GM23338 (cell line): ENCODE measurements around the gene JTB. TPM values are rescaled to one million over a fixed set of nuclear protein-coding genes. Genes with fewer than 3 reads are reported as not detected.
"Not testable (repeated sequence)": the region's sequence is repeated elsewhere in the genome, so short reads cannot be mapped to it uniquely, and the experiment has no call there.

ENCODE experiments used
- ATAC-seq: fragments of 200-7000 bp; cut with Tn5 transposase; 3 replicates; pipeline ENCODE4 v1.9.1; 2020
- DNase-seq: peaks from one replicate; pipeline ENCODE4 v3.0.0-alpha.2; 2015; ENCODE audit warnings: low spot score
- H2AFZ ChIP-seq: fragments of 200-600 bp; sonication (generic); 2 replicates; pipeline ENCODE4 v1.8.0; 2016; ENCODE audit warnings: antibody characterized with exemption, mild to moderate bottlenecking, moderate library complexity
- H3F3A ChIP-seq: fragments of 200-600 bp; sonication (generic); replicated peaks from 2 replicates; pipeline ENCODE4 v1.8.0; 2017; ENCODE audit warnings: antibody characterized with exemption, mixed run types, low read depth
- H3K27ac ChIP-seq: fragments of 200-600 bp; sonication (generic); 2 replicates; pipeline ENCODE4 v1.6.1; 2016; ENCODE audit warnings: low read depth
- H3K27me3 ChIP-seq: fragments of 200-600 bp; sonication (generic); 2 replicates; pipeline ENCODE4 v1.8.0; 2016; ENCODE audit warnings: mild to moderate bottlenecking, mixed run types, moderate library complexity; ENCODE audit not compliant: insufficient read depth
- H3K36me3 ChIP-seq: fragments of 200-600 bp; sonication (generic); 2 replicates; pipeline ENCODE4 v1.8.0; 2016; ENCODE audit warnings: mild to moderate bottlenecking; ENCODE audit not compliant: insufficient read depth
- H3K4me1 ChIP-seq: fragments of 200-600 bp; sonication (generic); 2 replicates; pipeline ENCODE4 v1.8.0; 2016; ENCODE audit warnings: mild to moderate bottlenecking, moderate library complexity; ENCODE audit not compliant: insufficient read depth
- H3K4me2 ChIP-seq: fragments of 200-600 bp; sonication (generic); 2 replicates; pipeline ENCODE4 v1.7.1; 2017; ENCODE audit warnings: mixed run types
- H3K4me3 ChIP-seq: fragments of 200-600 bp; sonication (generic); 2 replicates; pipeline ENCODE4 v1.6.1; 2016; ENCODE audit warnings: mixed run types
- H3K79me2 ChIP-seq: fragments of 200-600 bp; sonication (generic); replicated peaks from 2 replicates; pipeline ENCODE4 v1.8.0; 2017; ENCODE audit warnings: mild to moderate bottlenecking; ENCODE audit not compliant: insufficient read depth
- H3K9me2 ChIP-seq: fragments of 200-600 bp; sonication (generic); 2 replicates; pipeline ENCODE4 v1.8.0; 2017; ENCODE audit not compliant: insufficient read depth
- H4K20me1 ChIP-seq: fragments of 200-600 bp; sonication (generic); replicated peaks from 2 replicates; pipeline ENCODE4 v1.8.0; 2017; ENCODE audit warnings: mild to moderate bottlenecking; ENCODE audit not compliant: insufficient read depth
- H3K27ac Mint-ChIP-seq: 2 replicates; pipeline ENCODE4 v1.8.0; 2020; ENCODE audit warnings: inconsistent platforms, mild to moderate bottlenecking, moderate library complexity, mixed read lengths
- H3K27me3 Mint-ChIP-seq: 3 replicates; pipeline ENCODE4 v1.8.0; 2022; ENCODE audit warnings: low read depth, mild to moderate bottlenecking, moderate library complexity, mixed read lengths, inconsistent platforms; ENCODE audit not compliant: insufficient read depth, poor library complexity
- H3K36me3 Mint-ChIP-seq: 3 replicates; pipeline ENCODE4 v1.8.0; 2021; ENCODE audit warnings: low read depth, mild to moderate bottlenecking, inconsistent platforms, moderate library complexity, mixed read lengths
- H3K4me1 Mint-ChIP-seq: 3 replicates; pipeline ENCODE4 v1.8.0; 2020; ENCODE audit warnings: mild to moderate bottlenecking, inconsistent platforms, mixed read lengths
- H3K4me3 Mint-ChIP-seq: 3 replicates; pipeline ENCODE4 v1.8.0; 2021; ENCODE audit warnings: moderate library complexity, mild to moderate bottlenecking, inconsistent platforms, mixed read lengths
- H3K9me3 Mint-ChIP-seq: 3 replicates; pipeline ENCODE4 v1.8.0; 2020; ENCODE audit warnings: moderate library complexity, mild to moderate bottlenecking, inconsistent platforms, mixed read lengths
- CREB1 ChIP-seq: fragments of 250-450 bp; sonication (Bioruptor Pico); IDR thresholded peaks from 2 replicates; pipeline ENCODE4 v1.5.0; 2020; ENCODE audit warnings: low read depth, mild to moderate bottlenecking, moderate library complexity
- EZH2phosphoT487 ChIP-seq: fragments of 200-600 bp; sonication (generic); IDR thresholded peaks from one replicate; pipeline ENCODE4 v1.8.1; 2018; ENCODE audit warnings: antibody characterized with exemption; ENCODE audit not compliant: unreplicated experiment
- POLR2AphosphoS5 ChIP-seq: IDR thresholded peaks from 2 replicates; pipeline ENCODE4 v1.6.1; 2016; ENCODE audit warnings: antibody characterized with exemption, low read depth
- ZNF331 ChIP-seq: fragments of 250-450 bp; sonication (Bioruptor Pico); IDR thresholded peaks from 2 replicates; pipeline ENCODE4 v1.5.0; 2020; ENCODE audit warnings: low read depth, mild to moderate bottlenecking, moderate library complexity
- polyA plus RNA-seq: library from polyadenylated mRNA; unstranded; fragments of >200 nt; fragmentation: Nextera tagmentation; extraction: Ambion mirVana; gene quantifications from 2 replicates; pipeline ENCODE4 v1.2.1, GENCODE V29; 2016
- total RNA-seq: library from RNA; depleted of rRNA; stranded (reverse); fragments of >200 nt; shearing (Covaris generic); gene quantifications from 2 replicates; pipeline ENCODE4 v1.2.3, GENCODE V29; 2014
- TF ChIP-seq, protein P1 (sequence below): fragments of 250-450 bp; sonication (Bioruptor Pico); IDR thresholded peaks from 2 replicates; pipeline ENCODE4 v1.5.0; 2020; ENCODE audit warnings: mild to moderate bottlenecking, moderate library complexity
- TF ChIP-seq, protein P2 (sequence below): IDR thresholded peaks from one replicate; pipeline ENCODE4 v1.6.1; 2018; ENCODE audit warnings: antibody characterized with exemption; ENCODE audit not compliant: unreplicated experiment
- TF ChIP-seq, protein P3 (sequence below), 2 experiments: fragments of 200-600 bp in 1 of 2; sonication (generic) in 1 of 2; conservative IDR thresholded peaks; 2 replicates each; pipeline versions ENCODE4 v1.5.1 to v1.6.1; 2016 to 2017; ENCODE audit warnings: antibody characterized with exemption in 2 of 2, low read depth in 2 of 2, mild to moderate bottlenecking in 2 of 2, moderate library complexity in 1 of 2

The JTB gene
- total and polyA plus RNA-seq, 2 experiments from 2014 or later: 140 to 208 TPM

DNA sequence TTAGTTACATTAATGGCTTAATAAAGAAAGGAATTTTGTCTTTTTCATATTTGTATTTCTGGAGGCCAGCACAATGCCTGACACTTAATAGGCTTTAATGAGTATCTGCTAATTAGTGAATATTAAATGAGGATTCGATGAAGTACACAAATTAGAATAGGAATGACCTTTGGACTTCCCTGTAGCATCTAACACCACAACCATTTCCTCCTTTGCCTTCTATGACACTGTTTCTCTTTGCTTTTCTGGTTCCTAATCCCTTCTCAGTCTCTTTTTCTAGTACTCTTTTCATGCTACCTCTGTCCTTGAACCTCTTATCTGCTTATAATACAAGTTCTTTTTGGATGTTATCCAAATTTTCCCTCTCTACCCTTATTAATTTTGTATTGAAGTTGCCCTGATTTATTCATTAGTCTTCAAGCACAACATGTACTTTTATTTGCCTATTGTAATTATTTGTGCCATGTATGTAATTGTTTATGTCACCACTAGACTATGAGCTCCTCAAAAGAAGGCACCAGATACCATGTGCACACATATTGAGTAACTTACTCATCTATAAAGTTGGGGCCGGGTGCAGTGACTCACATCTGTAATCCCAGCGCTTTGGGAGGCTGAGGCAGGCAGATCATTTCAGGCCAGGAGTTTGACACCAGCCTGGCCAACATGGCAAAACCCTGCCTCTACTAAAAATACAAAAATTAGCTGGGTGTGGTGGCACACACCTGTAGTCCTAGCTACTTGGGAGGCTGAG is 36.9 kb upstream of the JTB start (continued):
- TF ChIP-seq, protein P1, sequence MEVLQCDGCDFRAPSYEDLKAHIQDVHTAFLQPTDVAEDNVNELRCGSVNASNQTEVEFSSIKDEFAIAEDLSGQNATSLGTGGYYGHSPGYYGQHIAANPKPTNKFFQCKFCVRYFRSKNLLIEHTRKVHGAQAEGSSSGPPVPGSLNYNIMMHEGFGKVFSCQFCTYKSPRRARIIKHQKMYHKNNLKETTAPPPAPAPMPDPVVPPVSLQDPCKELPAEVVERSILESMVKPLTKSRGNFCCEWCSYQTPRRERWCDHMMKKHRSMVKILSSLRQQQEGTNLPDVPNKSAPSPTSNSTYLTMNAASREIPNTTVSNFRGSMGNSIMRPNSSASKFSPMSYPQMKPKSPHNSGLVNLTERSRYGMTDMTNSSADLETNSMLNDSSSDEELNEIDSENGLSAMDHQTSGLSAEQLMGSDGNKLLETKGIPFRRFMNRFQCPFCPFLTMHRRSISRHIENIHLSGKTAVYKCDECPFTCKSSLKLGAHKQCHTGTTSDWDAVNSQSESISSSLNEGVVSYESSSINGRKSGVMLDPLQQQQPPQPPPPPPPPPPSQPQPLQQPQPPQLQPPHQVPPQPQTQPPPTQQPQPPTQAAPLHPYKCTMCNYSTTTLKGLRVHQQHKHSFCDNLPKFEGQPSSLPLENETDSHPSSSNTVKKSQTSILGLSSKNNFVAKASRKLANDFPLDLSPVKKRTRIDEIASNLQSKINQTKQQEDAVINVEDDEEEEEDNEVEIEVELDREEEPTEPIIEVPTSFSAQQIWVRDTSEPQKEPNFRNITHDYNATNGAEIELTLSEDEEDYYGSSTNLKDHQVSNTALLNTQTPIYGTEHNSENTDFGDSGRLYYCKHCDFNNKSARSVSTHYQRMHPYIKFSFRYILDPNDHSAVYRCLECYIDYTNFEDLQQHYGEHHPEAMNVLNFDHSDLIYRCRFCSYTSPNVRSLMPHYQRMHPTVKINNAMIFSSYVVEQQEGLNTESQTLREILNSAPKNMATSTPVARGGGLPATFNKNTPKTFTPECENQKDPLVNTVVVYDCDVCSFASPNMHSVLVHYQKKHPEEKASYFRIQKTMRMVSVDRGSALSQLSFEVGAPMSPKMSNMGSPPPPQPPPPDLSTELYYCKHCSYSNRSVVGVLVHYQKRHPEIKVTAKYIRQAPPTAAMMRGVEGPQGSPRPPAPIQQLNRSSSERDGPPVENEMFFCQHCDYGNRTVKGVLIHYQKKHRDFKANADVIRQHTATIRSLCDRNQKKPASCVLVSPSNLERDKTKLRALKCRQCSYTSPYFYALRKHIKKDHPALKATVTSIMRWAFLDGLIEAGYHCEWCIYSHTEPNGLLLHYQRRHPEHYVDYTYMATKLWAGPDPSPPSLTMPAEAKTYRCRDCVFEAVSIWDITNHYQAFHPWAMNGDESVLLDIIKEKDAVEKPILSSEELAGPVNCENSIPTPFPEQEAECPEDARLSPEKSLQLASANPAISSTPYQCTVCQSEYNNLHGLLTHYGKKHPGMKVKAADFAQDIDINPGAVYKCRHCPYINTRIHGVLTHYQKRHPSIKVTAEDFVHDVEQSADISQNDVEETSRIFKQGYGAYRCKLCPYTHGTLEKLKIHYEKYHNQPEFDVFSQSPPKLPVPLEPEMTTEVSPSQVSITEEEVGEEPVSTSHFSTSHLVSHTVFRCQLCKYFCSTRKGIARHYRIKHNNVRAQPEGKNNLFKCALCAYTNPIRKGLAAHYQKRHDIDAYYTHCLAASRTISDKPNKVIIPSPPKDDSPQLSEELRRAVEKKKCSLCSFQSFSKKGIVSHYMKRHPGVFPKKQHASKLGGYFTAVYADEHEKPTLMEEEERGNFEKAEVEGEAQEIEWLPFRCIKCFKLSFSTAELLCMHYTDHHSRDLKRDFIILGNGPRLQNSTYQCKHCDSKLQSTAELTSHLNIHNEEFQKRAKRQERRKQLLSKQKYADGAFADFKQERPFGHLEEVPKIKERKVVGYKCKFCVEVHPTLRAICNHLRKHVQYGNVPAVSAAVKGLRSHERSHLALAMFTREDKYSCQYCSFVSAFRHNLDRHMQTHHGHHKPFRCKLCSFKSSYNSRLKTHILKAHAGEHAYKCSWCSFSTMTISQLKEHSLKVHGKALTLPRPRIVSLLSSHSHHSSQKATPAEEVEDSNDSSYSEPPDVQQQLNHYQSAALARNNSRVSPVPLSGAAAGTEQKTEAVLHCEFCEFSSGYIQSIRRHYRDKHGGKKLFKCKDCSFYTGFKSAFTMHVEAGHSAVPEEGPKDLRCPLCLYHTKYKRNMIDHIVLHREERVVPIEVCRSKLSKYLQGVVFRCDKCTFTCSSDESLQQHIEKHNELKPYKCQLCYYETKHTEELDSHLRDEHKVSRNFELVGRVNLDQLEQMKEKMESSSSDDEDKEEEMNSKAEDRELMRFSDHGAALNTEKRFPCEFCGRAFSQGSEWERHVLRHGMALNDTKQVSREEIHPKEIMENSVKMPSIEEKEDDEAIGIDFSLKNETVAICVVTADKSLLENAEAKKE (CRISPR knock-in tag): no peak
- TF ChIP-seq ZNF331 (CRISPR knock-in tag): no peak

DNA sequence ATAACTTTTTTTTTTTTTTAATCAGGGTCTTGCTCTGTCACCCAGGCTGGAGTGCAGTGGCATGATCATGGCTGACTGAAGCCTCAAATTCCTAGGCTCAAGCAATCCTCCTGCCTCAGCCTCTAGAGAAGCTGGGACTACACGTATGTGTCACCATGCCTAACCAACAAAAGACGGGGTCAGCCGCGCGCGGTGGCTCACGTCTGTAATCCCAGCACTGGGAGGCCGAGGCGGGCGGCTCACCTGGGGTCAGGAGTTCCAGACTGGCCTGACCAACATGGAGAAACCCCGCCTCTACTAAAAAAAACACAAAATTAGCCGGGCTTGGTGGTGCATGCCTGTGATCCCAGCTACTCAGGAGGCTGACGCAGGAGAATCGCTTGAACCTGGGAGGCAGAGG is 35.1 kb upstream of the JTB start:
- not testable (repeated sequence) for H3K9me3 Mint-ChIP-seq

DNA sequence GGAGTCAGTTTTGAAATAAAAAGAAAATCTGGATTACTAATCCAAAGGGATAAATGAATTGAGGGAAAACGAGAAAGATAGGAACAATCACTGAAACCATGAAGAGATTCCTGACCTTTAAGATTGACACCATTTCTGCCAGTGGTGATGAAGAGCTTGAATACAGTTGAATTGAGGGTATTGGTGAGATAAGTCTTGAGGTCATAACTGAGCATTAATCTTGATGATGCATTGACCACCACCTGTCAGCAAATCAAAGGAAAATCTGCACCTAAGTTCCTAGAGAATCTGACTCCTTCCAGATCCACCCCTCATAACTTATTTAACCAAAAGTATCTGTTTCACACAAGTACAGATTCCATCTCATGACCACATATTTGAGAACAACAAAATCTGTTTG is 34.7 kb upstream of the JTB start:
- H3K4me3 Mint-ChIP-seq: no peak overlapping the region
- no peak overlapping the region; the same call in 1 of the 2 replicates for H3K27ac ChIP-seq
- TF ChIP-seq CREB1 (CRISPR knock-in tag) (no peak), EZH2phosphoT487 (no peak), POLR2AphosphoS5 (no peak)
- TF ChIP-seq, protein P2, sequence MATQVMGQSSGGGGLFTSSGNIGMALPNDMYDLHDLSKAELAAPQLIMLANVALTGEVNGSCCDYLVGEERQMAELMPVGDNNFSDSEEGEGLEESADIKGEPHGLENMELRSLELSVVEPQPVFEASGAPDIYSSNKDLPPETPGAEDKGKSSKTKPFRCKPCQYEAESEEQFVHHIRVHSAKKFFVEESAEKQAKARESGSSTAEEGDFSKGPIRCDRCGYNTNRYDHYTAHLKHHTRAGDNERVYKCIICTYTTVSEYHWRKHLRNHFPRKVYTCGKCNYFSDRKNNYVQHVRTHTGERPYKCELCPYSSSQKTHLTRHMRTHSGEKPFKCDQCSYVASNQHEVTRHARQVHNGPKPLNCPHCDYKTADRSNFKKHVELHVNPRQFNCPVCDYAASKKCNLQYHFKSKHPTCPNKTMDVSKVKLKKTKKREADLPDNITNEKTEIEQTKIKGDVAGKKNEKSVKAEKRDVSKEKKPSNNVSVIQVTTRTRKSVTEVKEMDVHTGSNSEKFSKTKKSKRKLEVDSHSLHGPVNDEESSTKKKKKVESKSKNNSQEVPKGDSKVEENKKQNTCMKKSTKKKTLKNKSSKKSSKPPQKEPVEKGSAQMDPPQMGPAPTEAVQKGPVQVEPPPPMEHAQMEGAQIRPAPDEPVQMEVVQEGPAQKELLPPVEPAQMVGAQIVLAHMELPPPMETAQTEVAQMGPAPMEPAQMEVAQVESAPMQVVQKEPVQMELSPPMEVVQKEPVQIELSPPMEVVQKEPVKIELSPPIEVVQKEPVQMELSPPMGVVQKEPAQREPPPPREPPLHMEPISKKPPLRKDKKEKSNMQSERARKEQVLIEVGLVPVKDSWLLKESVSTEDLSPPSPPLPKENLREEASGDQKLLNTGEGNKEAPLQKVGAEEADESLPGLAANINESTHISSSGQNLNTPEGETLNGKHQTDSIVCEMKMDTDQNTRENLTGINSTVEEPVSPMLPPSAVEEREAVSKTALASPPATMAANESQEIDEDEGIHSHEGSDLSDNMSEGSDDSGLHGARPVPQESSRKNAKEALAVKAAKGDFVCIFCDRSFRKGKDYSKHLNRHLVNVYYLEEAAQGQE: no peak
- TF ChIP-seq, protein P3, sequence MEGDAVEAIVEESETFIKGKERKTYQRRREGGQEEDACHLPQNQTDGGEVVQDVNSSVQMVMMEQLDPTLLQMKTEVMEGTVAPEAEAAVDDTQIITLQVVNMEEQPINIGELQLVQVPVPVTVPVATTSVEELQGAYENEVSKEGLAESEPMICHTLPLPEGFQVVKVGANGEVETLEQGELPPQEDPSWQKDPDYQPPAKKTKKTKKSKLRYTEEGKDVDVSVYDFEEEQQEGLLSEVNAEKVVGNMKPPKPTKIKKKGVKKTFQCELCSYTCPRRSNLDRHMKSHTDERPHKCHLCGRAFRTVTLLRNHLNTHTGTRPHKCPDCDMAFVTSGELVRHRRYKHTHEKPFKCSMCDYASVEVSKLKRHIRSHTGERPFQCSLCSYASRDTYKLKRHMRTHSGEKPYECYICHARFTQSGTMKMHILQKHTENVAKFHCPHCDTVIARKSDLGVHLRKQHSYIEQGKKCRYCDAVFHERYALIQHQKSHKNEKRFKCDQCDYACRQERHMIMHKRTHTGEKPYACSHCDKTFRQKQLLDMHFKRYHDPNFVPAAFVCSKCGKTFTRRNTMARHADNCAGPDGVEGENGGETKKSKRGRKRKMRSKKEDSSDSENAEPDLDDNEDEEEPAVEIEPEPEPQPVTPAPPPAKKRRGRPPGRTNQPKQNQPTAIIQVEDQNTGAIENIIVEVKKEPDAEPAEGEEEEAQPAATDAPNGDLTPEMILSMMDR (conservative IDR thresholded peaks at IDR 0.05; ENCODE audit: low read depth in 2 of 2): no peak

More for the DNA sequence above, 35.1 kb upstream of the JTB start:
- not testable (repeated sequence) for H3K4me3 ChIP-seq, H2AFZ ChIP-seq, H3K27me3 ChIP-seq, H4K20me1 ChIP-seq, H3K27ac Mint-ChIP-seq, H3K4me1 ChIP-seq, H3K4me1 Mint-ChIP-seq, H3K27me3 Mint-ChIP-seq, H3K4me3 Mint-ChIP-seq, H3F3A ChIP-seq, H3K36me3 Mint-ChIP-seq, H3K4me2 ChIP-seq, ATAC-seq, H3K79me2 ChIP-seq, H3K27ac ChIP-seq, DNase-seq, H3K36me3 ChIP-seq, H3K9me2 ChIP-seq

More for the DNA sequence above, 34.7 kb upstream of the JTB start:
- no peaks in the 10 kb centered on the region for H3K36me3 Mint-ChIP-seq
- H3K4me2 ChIP-seq: no peak overlapping the region
- H3K4me1 Mint-ChIP-seq: no peaks in the 10 kb centered on the region
- H3K27me3 Mint-ChIP-seq: peaks cover 5% of the 10 kb centered on the region
- no peaks in the 10 kb centered on the region for H3K36me3 ChIP-seq
- no peak overlapping the region for H3K27ac Mint-ChIP-seq
- no peaks in the 10 kb centered on the region for H3K4me1 ChIP-seq
- no peaks in the 10 kb centered on the region for H3K27me3 ChIP-seq
- H3K4me3 ChIP-seq: no peak overlapping the region
- H3K79me2 ChIP-seq: no peaks in the 10 kb centered on the region
- H4K20me1 ChIP-seq: no peaks in the 10 kb centered on the region
- no peak for DNase-seq
- H3F3A ChIP-seq: no peaks in the 10 kb centered on the region
- no peak overlapping the region for H2AFZ ChIP-seq
- no peak for ATAC-seq
- no peaks in the 10 kb centered on the region for H3K9me2 ChIP-seq
- no peaks in the 10 kb centered on the region; the same call in 2 of the 3 replicates for H3K9me3 Mint-ChIP-seq
